Measurements from ENCODE around the gene BAZ2B. TPM values are rescaled to one million over a fixed set of nuclear protein-coding genes. Genes with fewer than 3 reads are reported as not detected.

BAZ2B gene
- total and polyA plus RNA-seq, 2 donors = 34.5 to 272 TPM

DNA sequence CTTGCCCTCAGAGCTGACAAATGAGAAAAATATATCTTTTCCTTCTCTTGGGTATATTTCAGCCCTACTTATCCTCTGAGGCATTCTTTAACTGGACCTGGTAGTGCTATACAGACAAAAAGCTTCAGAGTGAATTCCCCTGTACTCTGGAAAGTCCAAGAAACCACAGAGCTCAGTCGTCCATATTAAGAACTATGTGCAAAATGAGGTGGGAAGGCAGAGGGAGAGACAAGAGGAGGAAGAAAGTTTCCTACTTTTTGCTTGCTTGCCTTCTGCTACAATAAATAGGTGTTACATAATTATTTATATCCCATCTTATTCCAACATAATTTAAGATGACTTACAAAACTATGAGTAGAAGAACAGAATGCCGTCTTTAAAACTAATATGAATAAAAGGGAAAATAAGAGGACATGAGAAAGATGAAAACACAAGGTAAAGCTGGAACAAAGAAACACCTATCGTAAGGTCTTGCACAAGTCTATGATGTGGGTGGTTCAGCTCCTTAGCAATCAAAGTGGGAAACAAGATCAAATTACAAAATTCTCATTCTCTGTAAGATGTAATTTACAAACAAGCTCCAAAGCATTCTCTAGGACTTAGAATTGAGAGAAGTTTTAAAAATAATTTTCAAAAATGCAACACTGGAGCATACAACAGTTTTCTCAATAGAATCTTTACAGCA is 97.9 kb downstream of the BAZ2B start:
- peak overlapping the region; percentile 23 for H3K27ac ChIP-seq (ENCODE audit: low read depth)
- peaks cover 2% of the 10 kb centered on the region for H3K4me1 ChIP-seq (ENCODE audit: insufficient read depth)
- no peaks in the 10 kb centered on the region for H3K36me3 ChIP-seq (ENCODE audit: insufficient read depth)
- DNase-seq (ENCODE audit: extremely low spot score) = no peak
- WGBS = 67% methylated on average over 3 of the region's 3 CpGs
- H3K4me3 ChIP-seq (ENCODE audit: low read depth, low read length) = no peak overlapping the region

- H3K4me3 ChIP-seq (ENCODE audit: low read depth, low read length) = peak overlapping the region; percentile 42
- peaks cover 2% of the 10 kb centered on the region for H3K4me1 ChIP-seq (ENCODE audit: insufficient read depth)
- no peaks in the 10 kb centered on the region for H3K36me3 ChIP-seq (ENCODE audit: insufficient read depth)
- H3K27ac ChIP-seq (ENCODE audit: low read depth) = peak overlapping the region; percentile 77
- peak; percentile 43 for DNase-seq (ENCODE audit: extremely low spot score)
- whole genome bisulfite sequencing = 11% methylated on average over 6 of the region's 6 CpGs
Measured at GRCh38 chr2:159516241-159516758, 100.0 kb downstream of the BAZ2B start.

DNA sequence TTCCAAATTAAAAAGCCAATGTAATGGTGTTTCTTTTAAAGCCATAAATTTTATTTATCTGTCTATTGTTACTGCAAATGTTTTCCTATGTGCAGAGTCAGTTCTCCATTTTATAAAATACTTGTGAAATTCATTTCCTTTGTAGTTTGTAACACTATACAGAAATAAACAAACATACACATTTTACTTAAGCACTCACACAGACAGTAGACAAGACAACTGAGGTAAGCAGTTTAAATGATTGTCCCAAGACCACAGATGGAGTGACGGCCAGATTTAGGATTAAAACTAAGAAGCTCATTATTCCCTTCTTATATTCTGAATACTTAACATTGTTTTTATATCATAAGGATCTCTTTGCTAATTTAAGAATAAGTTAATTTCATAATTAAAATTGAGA is 100.9 kb downstream of the BAZ2B start:
- H3K36me3 ChIP-seq (ENCODE audit: insufficient read depth) = no peaks in the 10 kb centered on the region
- no peak overlapping the region for H3K27ac ChIP-seq (ENCODE audit: low read depth)
- 74% methylated on average over 1 of the region's 1 CpG for WGBS

DNA sequence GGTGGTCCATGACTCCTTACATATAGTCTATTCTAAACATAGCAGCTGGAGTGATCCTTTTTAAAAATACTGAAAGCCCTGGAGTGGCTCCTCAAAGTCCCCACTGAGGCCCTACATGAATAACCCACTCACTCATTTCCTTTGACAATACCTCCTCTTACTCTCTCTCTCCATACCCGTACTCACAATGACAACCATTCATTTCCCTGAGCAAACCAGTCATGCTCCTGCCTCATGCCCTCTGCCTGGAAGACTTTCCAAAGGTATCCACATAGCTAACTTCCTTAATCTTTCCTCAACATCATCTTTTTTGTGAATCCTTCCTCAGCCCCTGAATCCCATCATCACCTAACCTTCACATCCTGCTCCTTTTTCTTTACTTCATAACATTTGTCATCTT is 102.6 kb downstream of the BAZ2B start:
- H3K36me3 ChIP-seq (ENCODE audit: insufficient read depth) = no peaks in the 10 kb centered on the region
- H3K4me3 ChIP-seq (ENCODE audit: low read depth, low read length) = no peak overlapping the region
- no peak overlapping the region for H3K27ac ChIP-seq (ENCODE audit: low read depth)
- peaks cover 2% of the 10 kb centered on the region for H3K4me1 ChIP-seq (ENCODE audit: insufficient read depth)
- no peak for DNase-seq (ENCODE audit: extremely low spot score)
- 94% methylated on average over 1 of the region's 1 CpG for WGBS

More for the DNA sequence above, 100.9 kb downstream of the BAZ2B start:
- DNase-seq (ENCODE audit: extremely low spot score) = no peak
- peaks cover 2% of the 10 kb centered on the region for H3K4me1 ChIP-seq (ENCODE audit: insufficient read depth)
- no peak overlapping the region for H3K4me3 ChIP-seq (ENCODE audit: low read depth, low read length)

- Histone ChIP-seq H3K4me3 (ENCODE audit: low read depth, low read length) (no peak overlapping the region), H3K4me1 (ENCODE audit: insufficient read depth) (no peaks in the 10 kb centered on the region), H3K36me3 (ENCODE audit: insufficient read depth) (no peaks in the 10 kb centered on the region), H3K27ac (ENCODE audit: low read depth) (no peak overlapping the region)
- no peak for DNase-seq (ENCODE audit: extremely low spot score)
- 98% methylated on average over 2 of the region's 2 CpGs for WGBS
Measured at GRCh38 chr2:159508140-159508539, 108.2 kb downstream of the BAZ2B start.

- WGBS = 83% methylated on average over 2 of the region's 2 CpGs
- no peak for DNase-seq (ENCODE audit: extremely low spot score)
- H3K4me1 ChIP-seq (ENCODE audit: insufficient read depth) = no peaks in the 10 kb centered on the region
- no peak overlapping the region for H3K4me3 ChIP-seq (ENCODE audit: low read depth, low read length)
- H3K36me3 ChIP-seq (ENCODE audit: insufficient read depth) = no peaks in the 10 kb centered on the region
- H3K27ac ChIP-seq (ENCODE audit: low read depth) = no peak overlapping the region
Measured at GRCh38 chr2:159506764-159507440, 109.4 kb downstream of the BAZ2B start.

GRCh38 chr2:159506202-159506601 is 110.1 kb downstream of the BAZ2B start:
- no peak for DNase-seq (ENCODE audit: extremely low spot score)
- Histone ChIP-seq H3K27ac (ENCODE audit: low read depth) (no peak overlapping the region), H3K4me3 (ENCODE audit: low read depth, low read length) (no peak overlapping the region), H3K36me3 (ENCODE audit: insufficient read depth) (no peaks in the 10 kb centered on the region), H3K4me1 (ENCODE audit: insufficient read depth) (no peaks in the 10 kb centered on the region)
- 94% methylated on average over 3 of the region's 3 CpGs for WGBS

DNA sequence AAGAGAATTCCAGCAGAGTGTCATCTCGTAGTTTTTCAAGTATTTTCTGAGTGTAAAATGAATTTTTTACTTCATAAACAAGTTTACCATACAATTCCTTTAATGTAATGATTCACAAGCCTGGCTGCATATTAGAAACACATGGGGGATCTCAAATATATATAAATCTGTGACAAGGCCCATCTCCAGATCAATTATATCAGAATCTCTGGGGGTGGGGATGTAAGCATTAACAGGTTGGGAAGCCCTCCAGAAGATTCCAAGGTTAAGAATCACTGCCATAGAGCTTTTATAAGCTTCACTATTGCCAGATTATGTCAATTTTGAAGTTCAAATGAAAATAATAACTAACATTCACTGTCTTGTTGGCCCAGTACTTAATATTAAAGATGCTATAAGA is 111.2 kb downstream of the BAZ2B start:
- Histone ChIP-seq H3K36me3 (ENCODE audit: insufficient read depth) (no peaks in the 10 kb centered on the region), H3K27ac (ENCODE audit: low read depth) (no peak overlapping the region), H3K4me3 (ENCODE audit: low read depth, low read length) (no peak overlapping the region), H3K4me1 (ENCODE audit: insufficient read depth) (no peaks in the 10 kb centered on the region)
- no peak for DNase-seq (ENCODE audit: extremely low spot score)
- 90% methylated on average over 1 of the region's 1 CpG for WGBS

DNA sequence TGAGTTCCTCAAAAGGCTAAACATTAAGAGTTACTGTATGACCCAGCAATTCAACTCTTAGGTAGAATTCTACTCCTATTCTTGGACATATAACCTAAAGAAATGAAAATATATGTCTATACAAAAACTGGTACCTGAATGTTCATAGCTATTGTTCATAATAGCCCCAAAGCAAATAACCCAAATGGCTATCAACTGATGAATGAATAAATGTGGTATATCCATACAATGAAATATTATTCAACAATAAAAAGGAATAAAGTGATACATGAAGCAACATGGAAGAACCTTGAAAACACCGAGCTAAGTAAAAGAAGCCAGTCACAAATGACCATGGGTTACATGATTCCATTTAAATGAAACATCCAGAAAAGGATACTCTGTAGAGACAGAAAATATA is 114.6 kb downstream of the BAZ2B start:
- no peaks in the 10 kb centered on the region for H3K4me1 ChIP-seq (ENCODE audit: insufficient read depth)
- no peaks in the 10 kb centered on the region for H3K36me3 ChIP-seq (ENCODE audit: insufficient read depth)
- no peak overlapping the region for H3K27ac ChIP-seq (ENCODE audit: low read depth)
- DNase-seq (ENCODE audit: extremely low spot score) = no peak
- H3K4me3 ChIP-seq (ENCODE audit: low read depth, low read length) = no peak overlapping the region
- 97% methylated on average over 1 of the region's 1 CpG for WGBS

GRCh38 chr2:159497847-159498246 is 118.5 kb downstream of the BAZ2B start:
- 80% methylated on average over 2 of the region's 2 CpGs for WGBS
- Histone ChIP-seq H3K4me3 (ENCODE audit: low read depth, low read length) (no peak overlapping the region), H3K27ac (ENCODE audit: low read depth) (no peak overlapping the region), H3K36me3 (ENCODE audit: insufficient read depth) (no peaks in the 10 kb centered on the region), H3K4me1 (ENCODE audit: insufficient read depth) (no peaks in the 10 kb centered on the region)
- DNase-seq (ENCODE audit: extremely low spot score) = no peak

DNA sequence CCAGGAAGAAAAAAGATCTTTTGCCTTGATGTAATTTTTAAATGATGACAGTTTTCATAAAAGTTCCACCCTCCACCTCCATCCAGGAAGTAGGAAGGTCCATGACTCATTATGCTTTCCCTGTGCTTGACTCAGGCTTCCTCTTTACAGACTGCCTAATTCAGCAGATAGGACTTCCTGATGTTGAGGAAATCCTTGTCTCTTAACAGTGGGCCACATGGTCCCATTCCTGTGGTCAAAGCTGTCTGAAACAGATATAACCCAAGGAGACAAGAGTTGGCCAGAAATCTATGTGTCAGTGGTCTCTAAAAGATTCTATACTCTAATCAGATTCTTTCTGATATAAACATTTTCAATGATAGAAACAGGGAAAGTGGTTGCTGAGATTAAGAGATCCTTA is 119.1 kb downstream of the BAZ2B start:
- Histone ChIP-seq H3K4me1 (ENCODE audit: insufficient read depth) (no peaks in the 10 kb centered on the region), H3K4me3 (ENCODE audit: low read depth, low read length) (no peak overlapping the region), H3K36me3 (ENCODE audit: insufficient read depth) (no peaks in the 10 kb centered on the region), H3K27ac (ENCODE audit: low read depth) (peak overlapping the region; percentile 18)
- DNase-seq (ENCODE audit: extremely low spot score) = peak; percentile 23

- H3K36me3 ChIP-seq (ENCODE audit: insufficient read depth) = no peaks in the 10 kb centered on the region
- over 99% methylated on average over 2 of the region's 2 CpGs for WGBS
- no peaks in the 10 kb centered on the region for H3K4me1 ChIP-seq (ENCODE audit: insufficient read depth)
- no peak for DNase-seq (ENCODE audit: extremely low spot score)
- no peak overlapping the region for H3K27ac ChIP-seq (ENCODE audit: low read depth)
- H3K4me3 ChIP-seq (ENCODE audit: low read depth, low read length) = no peak overlapping the region
Measured at GRCh38 chr2:159489476-159489875, 126.9 kb downstream of the BAZ2B start.

GRCh38 chr2:159484532-159484931 is 131.8 kb downstream of the BAZ2B start:
- Histone ChIP-seq H3K4me3 (ENCODE audit: low read depth, low read length) (no peak overlapping the region), H3K4me1 (ENCODE audit: insufficient read depth) (no peaks in the 10 kb centered on the region), H3K27ac (ENCODE audit: low read depth) (no peak overlapping the region), H3K36me3 (ENCODE audit: insufficient read depth) (no peaks in the 10 kb centered on the region)
- WGBS = 62% methylated on average over 2 of the region's 2 CpGs
- DNase-seq (ENCODE audit: extremely low spot score) = no peak

DNA sequence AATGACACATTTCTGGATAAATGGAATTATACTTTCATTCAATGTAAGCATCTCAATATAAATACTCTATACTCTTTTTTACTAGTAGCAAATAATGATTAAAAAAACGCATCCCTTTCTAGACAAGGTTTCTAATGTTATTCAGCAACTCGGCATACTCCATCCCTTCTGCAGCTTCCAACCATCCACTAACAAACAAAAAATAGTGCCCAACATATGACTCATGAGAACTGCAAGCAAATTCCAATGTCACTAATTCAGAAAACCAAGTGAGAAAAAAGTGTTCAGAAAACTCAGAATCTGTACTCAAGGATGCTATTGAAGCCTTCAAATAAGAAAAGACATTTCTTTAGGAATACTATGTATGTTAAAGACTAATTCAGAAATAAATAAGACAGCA is 140.0 kb downstream of the BAZ2B start:
- no peaks in the 10 kb centered on the region for H3K4me1 ChIP-seq (ENCODE audit: insufficient read depth)
- WGBS = 94% methylated on average over 2 of the region's 2 CpGs
- no peak overlapping the region for H3K4me3 ChIP-seq (ENCODE audit: low read depth, low read length)
- no peak for DNase-seq (ENCODE audit: extremely low spot score)
- peaks cover 2% of the 10 kb centered on the region for H3K36me3 ChIP-seq (ENCODE audit: insufficient read depth)
- H3K27ac ChIP-seq (ENCODE audit: low read depth) = no peak overlapping the region

All from urinary bladder (tissue), 4 donors.